ENCODE data around the gene PTTG1. TPM values are rescaled to one million over a fixed set of nuclear protein-coding genes. Genes with fewer than 3 reads are reported as not detected.
"Not testable (repeated sequence)": the region's sequence is repeated elsewhere in the genome, so short reads cannot be mapped to it uniquely, and the experiment has no call there.

The PTTG1 gene
- total RNA-seq, 1 donor from 2014 or later: 17.2 TPM

DNA sequence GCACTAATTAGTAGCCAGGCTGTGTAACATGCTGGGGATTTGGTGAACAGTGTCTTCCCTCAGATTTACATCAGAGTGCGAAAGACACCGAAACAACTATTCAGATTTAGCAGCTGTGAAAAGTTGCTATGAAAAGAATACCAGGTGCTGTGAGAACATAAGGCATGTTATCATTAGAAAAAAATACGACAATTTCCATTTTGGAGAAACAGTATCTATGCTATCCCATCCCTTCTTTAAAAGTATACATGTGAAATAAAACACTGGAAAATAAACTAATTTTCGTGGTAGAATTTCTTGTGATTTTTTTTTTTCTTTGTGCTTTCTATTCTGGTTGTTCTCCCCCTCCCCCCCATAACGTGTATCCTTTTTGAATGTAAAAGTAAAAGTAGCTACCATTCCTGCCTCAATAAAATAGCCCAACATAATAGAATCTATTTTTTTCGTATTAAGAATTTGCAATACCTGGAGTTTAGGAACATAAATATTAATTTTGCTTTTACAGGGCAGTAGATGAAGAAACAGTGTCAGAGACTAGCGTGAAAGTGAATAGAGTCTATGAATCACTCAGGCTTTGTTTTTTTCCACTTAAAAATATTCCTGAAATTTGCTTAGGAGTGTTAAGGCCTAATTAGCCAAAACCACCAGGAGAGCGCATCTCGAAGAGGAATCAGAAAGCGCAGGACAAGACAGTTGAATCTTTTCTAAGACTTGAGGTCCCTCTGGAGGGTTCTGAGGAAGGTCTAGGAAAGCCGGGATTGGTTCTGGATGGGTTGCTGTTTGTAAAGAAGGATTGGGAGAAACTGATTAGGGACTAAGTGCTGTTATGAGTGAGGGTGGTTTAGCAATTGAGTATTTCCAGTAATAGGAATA is 2.0 kb upstream of the PTTG1 start:
- Histone ChIP-seq H3K27ac (ENCODE audit: low read depth, low read length) (peak overlapping the region; percentile 81), H3K9me3 (ENCODE audit: control insufficient read depth in 3 of 3, low read length in 3 of 3) (no peaks in the 10 kb centered on the region), H3K4me1 (ENCODE audit: control insufficient read depth in 3 of 3, insufficient read depth in 3 of 3, low read length in 3 of 3) (peaks cover 9 to 15% (median 13%) of the 10 kb centered on the region in 3 donors), H3K27me3 (ENCODE audit: control insufficient read depth in 3 of 3, insufficient read depth in 3 of 3, low read length in 3 of 3) (no peaks in the 10 kb centered on the region), H3K36me3 (ENCODE audit: control insufficient read depth in 3 of 3, insufficient read depth in 3 of 3, low read length in 3 of 3) (peaks cover 0 to 7% (median 0%) of the 10 kb centered on the region in 3 donors), H3K9ac (ENCODE audit: low read depth in 1 of 3, low read length in 3 of 3) (peak overlapping the region; percentile 89 to 92 (median 89)), H3K4me3 (ENCODE audit: low read length in 3 of 3) (peak overlapping the region; percentile 92 to 99 (median 93))

DNA sequence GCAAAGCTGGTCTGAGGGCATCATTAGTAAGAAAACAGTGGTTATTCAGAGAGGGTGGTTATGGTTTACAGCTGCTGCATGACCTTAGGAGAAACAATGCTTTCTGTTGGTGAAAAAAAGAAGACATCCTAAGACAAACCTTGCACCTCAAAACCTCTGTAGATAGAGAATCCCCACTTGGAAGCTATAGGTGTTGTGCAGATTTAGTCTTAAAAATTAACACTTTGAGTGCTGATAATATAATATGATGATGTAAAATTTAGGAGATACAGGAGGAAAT is 1.4 kb upstream of the PTTG1 start:
- Histone ChIP-seq H3K9ac (ENCODE audit: low read depth in 1 of 3, low read length in 3 of 3) (no peak overlapping the region), H3K27ac (ENCODE audit: low read depth, low read length) (no peak overlapping the region), H3K4me3 (ENCODE audit: low read length in 3 of 3) (no peak overlapping the region), H3K27me3 (ENCODE audit: control insufficient read depth in 3 of 3, insufficient read depth in 3 of 3, low read length in 3 of 3) (no peaks in the 10 kb centered on the region), H3K4me1 (ENCODE audit: control insufficient read depth in 3 of 3, insufficient read depth in 3 of 3, low read length in 3 of 3) (peaks cover 9 to 15% (median 13%) of the 10 kb centered on the region in 3 donors), H3K36me3 (ENCODE audit: control insufficient read depth in 3 of 3, insufficient read depth in 3 of 3, low read length in 3 of 3) (peaks cover 0 to 2% (median 0%) of the 10 kb centered on the region in 3 donors), H3K9me3 (ENCODE audit: control insufficient read depth in 3 of 3, low read length in 3 of 3) (no peaks in the 10 kb centered on the region)

DNA sequence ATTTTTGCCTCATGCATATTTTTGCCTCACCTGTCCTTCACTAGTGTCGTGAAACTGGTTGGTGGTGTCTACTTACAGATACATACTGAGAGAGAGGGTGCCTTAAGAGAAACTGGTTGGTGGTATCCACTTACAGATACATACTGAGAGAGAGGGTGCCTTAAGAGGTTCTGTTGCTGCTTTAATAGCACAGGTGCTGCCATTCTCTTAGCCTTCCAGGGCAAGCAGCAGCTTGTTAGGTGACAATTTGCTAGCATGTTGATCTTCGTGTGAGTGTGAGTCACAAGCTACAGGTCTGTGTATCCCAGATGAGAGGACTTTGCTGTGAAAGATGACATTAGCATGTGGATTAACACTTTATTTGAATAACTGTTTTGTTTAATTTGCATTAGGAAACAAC is 1.4 kb downstream of the PTTG1 start:
- Histone ChIP-seq H3K4me3 (ENCODE audit: low read length in 3 of 3) (no peak overlapping the region), H3K4me1 (ENCODE audit: control insufficient read depth in 3 of 3, insufficient read depth in 3 of 3, low read length in 3 of 3) (peaks cover 2 to 7% (median 3%) of the 10 kb centered on the region in 3 donors), H3K9ac (ENCODE audit: low read depth in 1 of 3, low read length in 3 of 3) (no peak overlapping the region), H3K27me3 (ENCODE audit: control insufficient read depth in 3 of 3, insufficient read depth in 3 of 3, low read length in 3 of 3) (no peaks in the 10 kb centered on the region), H3K36me3 (ENCODE audit: control insufficient read depth in 3 of 3, insufficient read depth in 3 of 3, low read length in 3 of 3) (no peaks in the 10 kb centered on the region), H3K27ac (ENCODE audit: low read depth, low read length) (no peak overlapping the region), H3K9me3 (ENCODE audit: control insufficient read depth in 3 of 3, low read length in 3 of 3) (no peaks in the 10 kb centered on the region)

DNA sequence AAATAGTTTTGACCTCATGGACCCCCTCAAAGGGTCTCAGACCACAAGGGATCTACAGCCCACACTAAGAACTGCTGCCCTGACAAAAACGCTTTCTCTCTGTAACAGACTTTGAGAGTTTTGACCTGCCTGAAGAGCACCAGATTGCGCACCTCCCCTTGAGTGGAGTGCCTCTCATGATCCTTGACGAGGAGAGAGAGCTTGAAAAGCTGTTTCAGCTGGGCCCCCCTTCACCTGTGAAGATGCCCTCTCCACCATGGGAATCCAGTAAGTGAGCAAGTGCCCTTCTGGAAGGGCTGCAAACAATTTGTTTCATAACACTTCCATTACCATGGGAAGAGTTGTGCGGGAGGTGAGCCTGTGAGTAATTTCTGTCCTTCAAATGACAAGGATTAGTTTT is 6.0 kb downstream of the PTTG1 start:
- Histone ChIP-seq H3K9ac (ENCODE audit: low read depth in 1 of 3, low read length in 3 of 3) (no peak overlapping the region), H3K27ac (ENCODE audit: low read depth, low read length) (no peak overlapping the region), H3K9me3 (ENCODE audit: control insufficient read depth in 3 of 3, low read length in 3 of 3) (no peaks in the 10 kb centered on the region), H3K4me3 (ENCODE audit: low read length in 3 of 3) (no peak overlapping the region), H3K36me3 (ENCODE audit: control insufficient read depth in 3 of 3, insufficient read depth in 3 of 3, low read length in 3 of 3) (no peaks in the 10 kb centered on the region), H3K27me3 (ENCODE audit: control insufficient read depth in 3 of 3, insufficient read depth in 3 of 3, low read length in 3 of 3) (no peaks in the 10 kb centered on the region), H3K4me1 (ENCODE audit: control insufficient read depth in 3 of 3, insufficient read depth in 3 of 3, low read length in 3 of 3) (no peaks in the 10 kb centered on the region)

DNA sequence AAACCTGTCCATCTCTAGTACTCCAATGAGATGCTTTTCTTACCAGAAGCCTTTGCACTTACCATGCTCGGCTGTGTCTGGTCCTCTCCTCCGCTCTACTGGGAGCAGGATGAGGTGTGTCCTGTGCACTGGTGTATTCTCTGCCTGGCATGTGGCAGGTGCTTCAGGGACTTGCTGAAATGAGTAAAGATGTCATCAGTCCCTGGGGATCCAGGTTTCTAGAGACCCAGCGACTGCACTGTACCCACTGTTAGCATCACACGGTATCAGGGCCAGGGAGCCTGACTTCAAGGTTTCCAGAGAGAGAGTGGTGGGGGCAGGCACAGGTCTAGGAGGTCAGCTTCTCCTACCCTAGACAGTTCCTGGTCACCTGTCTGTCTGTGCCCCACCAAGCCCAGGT is 10.5 kb downstream of the PTTG1 start:
- Histone ChIP-seq H3K4me3 (ENCODE audit: low read length in 3 of 3) (no peak overlapping the region), H3K27ac (ENCODE audit: low read depth, low read length) (no peak overlapping the region), H3K27me3 (ENCODE audit: control insufficient read depth in 3 of 3, insufficient read depth in 3 of 3, low read length in 3 of 3) (peaks cover 0 to 7% (median 6%) of the 10 kb centered on the region in 3 donors), H3K36me3 (ENCODE audit: control insufficient read depth in 3 of 3, insufficient read depth in 3 of 3, low read length in 3 of 3) (no peaks in the 10 kb centered on the region), H3K9me3 (ENCODE audit: control insufficient read depth in 3 of 3, low read length in 3 of 3) (no peaks in the 10 kb centered on the region), H3K4me1 (ENCODE audit: control insufficient read depth in 3 of 3, insufficient read depth in 3 of 3, low read length in 3 of 3) (no peaks in the 10 kb centered on the region), H3K9ac (ENCODE audit: low read depth in 1 of 3, low read length in 3 of 3) (no peak overlapping the region)

DNA sequence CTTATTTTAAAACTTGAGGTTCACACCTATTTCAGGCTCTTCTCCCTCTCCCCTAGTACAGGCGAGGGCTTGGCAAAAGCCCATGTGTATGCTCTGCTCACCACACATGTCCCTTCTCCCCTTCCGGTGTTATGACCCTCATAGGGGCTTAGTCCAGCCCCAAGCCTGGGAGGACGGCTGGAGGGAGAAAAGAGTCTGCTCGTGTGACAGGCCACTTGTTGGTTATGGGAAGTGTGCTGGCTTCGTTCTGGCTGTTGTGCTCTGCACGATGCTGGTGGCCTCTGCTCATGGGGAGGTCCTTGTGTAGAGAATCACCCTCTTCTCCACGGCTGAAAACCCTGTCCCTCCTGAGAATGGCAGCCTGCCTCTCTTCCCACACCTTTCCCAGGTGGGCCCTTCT is 11.1 kb downstream of the PTTG1 start:
- peaks cover 0 to 7% (median 6%) of the 10 kb centered on the region in 3 donors for H3K27me3 ChIP-seq (ENCODE audit: control insufficient read depth in 3 of 3, insufficient read depth in 3 of 3, low read length in 3 of 3)
- H3K4me1 ChIP-seq (ENCODE audit: control insufficient read depth in 3 of 3, insufficient read depth in 3 of 3, low read length in 3 of 3): no peaks in the 10 kb centered on the region
- no peak overlapping the region for H3K4me3 ChIP-seq (ENCODE audit: low read length in 3 of 3)
- no peak overlapping the region for H3K27ac ChIP-seq (ENCODE audit: low read depth, low read length)
- H3K9ac ChIP-seq (ENCODE audit: low read depth in 1 of 3, low read length in 3 of 3): no peak overlapping the region
- no peaks in the 10 kb centered on the region for H3K36me3 ChIP-seq (ENCODE audit: control insufficient read depth in 3 of 3, insufficient read depth in 3 of 3, low read length in 3 of 3)
- no peaks in the 10 kb centered on the region for H3K9me3 ChIP-seq (ENCODE audit: control insufficient read depth in 3 of 3, low read length in 3 of 3)

DNA sequence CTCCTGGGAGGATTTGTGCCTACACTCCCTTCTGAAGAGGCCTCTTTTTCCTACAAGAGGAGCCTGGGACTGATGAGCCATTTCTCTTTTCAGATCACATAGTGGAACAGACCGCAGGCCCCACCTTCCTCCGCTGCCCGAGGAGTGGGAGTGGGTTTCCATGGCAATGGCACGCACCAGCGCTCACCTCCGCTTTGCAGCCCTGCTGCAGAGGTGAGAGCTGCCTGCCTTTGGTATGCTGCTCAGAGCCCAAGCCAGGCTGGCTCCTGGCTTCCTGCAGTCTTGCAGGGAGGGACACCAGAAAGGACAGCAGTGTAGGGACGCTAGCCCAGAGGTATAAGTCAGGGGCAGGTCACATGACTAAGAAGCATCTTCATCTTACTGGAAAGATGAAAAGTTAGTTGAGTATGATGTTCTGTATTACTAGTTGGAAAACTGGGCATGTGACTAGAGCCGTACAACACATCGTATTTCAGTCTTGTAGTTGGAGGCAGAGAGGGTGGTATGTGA is 12.4 kb downstream of the PTTG1 start:
- no peaks in the 10 kb centered on the region for H3K36me3 ChIP-seq (ENCODE audit: control insufficient read depth in 3 of 3, insufficient read depth in 3 of 3, low read length in 3 of 3)
- H3K4me3 ChIP-seq (ENCODE audit: low read length in 3 of 3): no peak overlapping the region
- peaks cover 0 to 7% (median 6%) of the 10 kb centered on the region in 3 donors for H3K27me3 ChIP-seq (ENCODE audit: control insufficient read depth in 3 of 3, insufficient read depth in 3 of 3, low read length in 3 of 3)
- H3K9me3 ChIP-seq (ENCODE audit: control insufficient read depth in 3 of 3, low read length in 3 of 3): no peaks in the 10 kb centered on the region
- no peak overlapping the region for H3K27ac ChIP-seq (ENCODE audit: low read depth, low read length)
- peaks cover 6 to 10% (median 7%) of the 10 kb centered on the region in 3 donors for H3K4me1 ChIP-seq (ENCODE audit: control insufficient read depth in 3 of 3, insufficient read depth in 3 of 3, low read length in 3 of 3)
- no peak overlapping the region for H3K9ac ChIP-seq (ENCODE audit: low read depth in 1 of 3, low read length in 3 of 3)

DNA sequence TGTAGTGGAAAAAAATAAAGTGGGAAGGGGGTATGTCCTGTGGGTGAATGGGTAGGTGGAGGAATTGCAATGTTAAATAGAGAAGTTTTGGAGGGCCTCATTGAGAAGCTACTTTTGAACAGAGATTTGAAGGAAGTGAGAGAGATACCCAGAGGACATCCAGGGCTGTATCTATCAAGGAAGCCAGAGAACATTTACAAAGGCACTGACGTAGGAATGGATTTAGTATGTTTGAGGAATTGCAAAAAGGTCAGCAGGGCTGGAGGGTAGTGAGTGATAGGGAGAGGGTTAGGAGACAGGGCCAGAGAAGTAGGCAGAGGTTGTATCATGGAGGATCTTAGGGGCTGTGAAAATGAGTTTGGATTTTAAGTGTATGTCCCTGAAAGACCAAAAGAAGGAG is 13.9 kb downstream of the PTTG1 start:
- Histone ChIP-seq H3K27ac (ENCODE audit: low read depth, low read length) (no peak overlapping the region), H3K27me3 (ENCODE audit: control insufficient read depth in 3 of 3, insufficient read depth in 3 of 3, low read length in 3 of 3) (peaks cover 0 to 7% (median 6%) of the 10 kb centered on the region in 3 donors), H3K9ac (ENCODE audit: low read depth in 1 of 3, low read length in 3 of 3) (no peak overlapping the region), H3K9me3 (ENCODE audit: control insufficient read depth in 3 of 3, low read length in 3 of 3) (no peaks in the 10 kb centered on the region), H3K4me1 (ENCODE audit: control insufficient read depth in 3 of 3, insufficient read depth in 3 of 3, low read length in 3 of 3) (peaks cover 6 to 12% (median 7%) of the 10 kb centered on the region in 3 donors), H3K36me3 (ENCODE audit: control insufficient read depth in 3 of 3, insufficient read depth in 3 of 3, low read length in 3 of 3) (no peaks in the 10 kb centered on the region), H3K4me3 (ENCODE audit: low read length in 3 of 3) (no peak overlapping the region)

DNA sequence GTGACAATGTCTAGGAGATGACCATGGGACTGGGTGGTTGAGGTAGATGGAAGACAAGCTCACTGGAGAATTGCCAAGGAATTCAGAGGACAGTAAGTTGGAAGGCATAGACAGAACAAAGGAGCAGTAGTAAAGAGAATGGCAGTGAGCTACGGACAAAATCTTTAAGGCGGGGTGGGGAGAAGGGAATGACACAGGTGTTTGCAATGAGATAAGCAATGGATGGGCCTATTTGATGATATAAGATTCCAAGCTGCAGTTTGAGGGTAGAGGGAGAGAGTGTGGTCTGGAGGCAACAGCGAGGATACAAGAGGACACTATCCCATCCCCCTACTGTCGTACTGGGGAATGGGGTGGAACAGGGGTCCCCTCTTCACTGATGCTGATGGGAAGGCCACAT is 14.4 kb downstream of the PTTG1 start:
- H3K27ac ChIP-seq (ENCODE audit: low read depth, low read length): no peak overlapping the region
- peaks cover 6 to 12% (median 7%) of the 10 kb centered on the region in 3 donors for H3K4me1 ChIP-seq (ENCODE audit: control insufficient read depth in 3 of 3, insufficient read depth in 3 of 3, low read length in 3 of 3)
- no peaks in the 10 kb centered on the region for H3K36me3 ChIP-seq (ENCODE audit: control insufficient read depth in 3 of 3, insufficient read depth in 3 of 3, low read length in 3 of 3)
- no peak overlapping the region for H3K9ac ChIP-seq (ENCODE audit: low read depth in 1 of 3, low read length in 3 of 3)
- H3K4me3 ChIP-seq (ENCODE audit: low read length in 3 of 3): no peak overlapping the region
- peaks cover 0 to 7% (median 6%) of the 10 kb centered on the region in 3 donors for H3K27me3 ChIP-seq (ENCODE audit: control insufficient read depth in 3 of 3, insufficient read depth in 3 of 3, low read length in 3 of 3)
- no peaks in the 10 kb centered on the region for H3K9me3 ChIP-seq (ENCODE audit: control insufficient read depth in 3 of 3, low read length in 3 of 3)

DNA sequence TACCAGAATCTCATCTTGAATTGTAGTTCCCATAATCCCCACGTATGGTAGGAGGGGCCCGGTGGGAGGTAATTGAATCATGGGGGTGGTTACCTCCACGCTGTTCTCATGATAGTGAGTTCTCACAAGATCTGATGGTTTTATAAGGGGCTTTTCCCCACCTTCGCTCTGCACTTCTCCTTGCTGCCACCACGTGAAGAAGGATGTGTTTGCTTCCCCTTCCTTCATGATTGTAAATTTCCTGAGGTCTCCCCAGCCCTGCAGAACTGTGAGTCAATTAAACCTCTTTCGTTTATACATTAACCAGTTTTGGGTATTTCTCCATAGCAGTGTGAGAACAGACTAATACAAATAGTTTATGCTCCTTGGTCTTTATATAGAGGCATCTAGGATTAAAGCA is 15.0 kb downstream of the PTTG1 start:
- not testable (repeated sequence) for H3K36me3 ChIP-seq (ENCODE audit: control insufficient read depth in 3 of 3, insufficient read depth in 3 of 3, low read length in 3 of 3); H3K27me3 ChIP-seq (ENCODE audit: control insufficient read depth in 3 of 3, insufficient read depth in 3 of 3, low read length in 3 of 3); H3K9me3 ChIP-seq (ENCODE audit: control insufficient read depth in 3 of 3, low read length in 3 of 3); H3K4me3 ChIP-seq (ENCODE audit: low read length in 3 of 3); H3K9ac ChIP-seq (ENCODE audit: low read depth in 1 of 3, low read length in 3 of 3); H3K27ac ChIP-seq (ENCODE audit: low read depth, low read length)
- peaks cover 6 to 12% (median 7%) of the 10 kb centered on the region in 3 donors for H3K4me1 ChIP-seq (ENCODE audit: control insufficient read depth in 3 of 3, insufficient read depth in 3 of 3, low read length in 3 of 3)

Data from skeletal muscle tissue (tissue), 4 donors.